Activated CD4-positive, alpha-beta T cell treated with anti-CD3 and anti-CD28 coated beads, Interleukin-2, amount 50 U/mL, for 1 hour (primary cell): ENCODE measurements around the gene KREMEN1.

ENCODE experiments used
- DNase-seq: peaks from one replicate; pipeline ENCODE4 v3.0.0-alpha.2; 2020

KREMEN1 gene

GRCh38 chr22:29209624-29209929 lies 136.7 kb downstream of the KREMEN1 start:
- DNase-seq = no peak

GRCh38 chr22:29211066-29211465 lies 138.2 kb downstream of the KREMEN1 start:
- no peak for DNase-seq

GRCh38 chr22:29211466-29211865 lies 138.6 kb downstream of the KREMEN1 start:
- no peak for DNase-seq

- no peak for DNase-seq
Observed at GRCh38 chr22:29212743-29213142, 139.9 kb downstream of the KREMEN1 start.

GRCh38 chr22:29213493-29213892 lies 140.7 kb downstream of the KREMEN1 start:
- no peak for DNase-seq

GRCh38 chr22:29214232-29214631 lies 141.4 kb downstream of the KREMEN1 start:
- DNase-seq = no peak

GRCh38 chr22:29215012-29215860 lies 142.4 kb downstream of the KREMEN1 start:
- DNase-seq = no peak

GRCh38 chr22:29216011-29216872 lies 143.4 kb downstream of the KREMEN1 start:
- DNase-seq = no peak

GRCh38 chr22:29216873-29217666 lies 144.2 kb downstream of the KREMEN1 start:
- no peak for DNase-seq
